Retina (tissue), 1 donor: ENCODE measurements around the gene INO80B.

Experiments
- DNase-seq: peaks from one replicate; pipeline ENCODE4 v3.0.0-alpha.2; 2016

INO80B gene

GRCh38 chr2:74454654-74455511 lies at the start of gene INO80B:
INO80B (plus strand) TSS chr2:74455087; CDS start chr2:74455117, 30 bp downstream.
- peak; percentile 99 for DNase-seq

GRCh38 chr2:74406035-74406434 lies 48.9 kb upstream of the INO80B start:
- DNase-seq: no peak

GRCh38 chr2:74407682-74408081 lies 47.2 kb upstream of the INO80B start:
- DNase-seq: no peak

- DNase-seq: no peak
These were observed 41.7 kb upstream of the INO80B start for GRCh38 chr2:74413001-74413698.

GRCh38 chr2:74414441-74414840 lies 40.4 kb upstream of the INO80B start:
- no peak for DNase-seq

- peak; percentile 89 for DNase-seq
These were observed 39.8 kb upstream of the INO80B start for GRCh38 chr2:74414881-74415761.

GRCh38 chr2:74415762-74416395 lies 39.0 kb upstream of the INO80B start:
- DNase-seq: no peak

- DNase-seq: no peak
These were observed 38.1 kb upstream of the INO80B start for GRCh38 chr2:74416778-74417177.

- no peak for DNase-seq
These were observed 37.7 kb upstream of the INO80B start for GRCh38 chr2:74417197-74417596.

- no peak for DNase-seq
These were observed 37.1 kb upstream of the INO80B start for GRCh38 chr2:74417763-74418162.

- no peak for DNase-seq
These were observed 36.6 kb upstream of the INO80B start for GRCh38 chr2:74418312-74418711.

GRCh38 chr2:74419345-74419744 lies 35.5 kb upstream of the INO80B start:
- DNase-seq: no peak

- DNase-seq: no peak
These were observed 34.9 kb upstream of the INO80B start for GRCh38 chr2:74420006-74420405.

- DNase-seq: peak; percentile 33
These were observed 34.3 kb upstream of the INO80B start for GRCh38 chr2:74420443-74421103.

- peak; percentile 98 for DNase-seq
These were observed 33.5 kb upstream of the INO80B start, which contains the start of the genes C2orf81 and WDR54 for GRCh38 chr2:74421221-74421870. C2orf81 (minus strand) TSS chr2:74421619; CDS start chr2:74421560, 59 bp downstream. WDR54 (plus strand) TSS chr2:74421730; CDS start chr2:74422154, 424 bp downstream.

- no peak for DNase-seq
These were observed 31.4 kb upstream of the INO80B start for GRCh38 chr2:74423231-74424095.

- DNase-seq: no peak
These were observed 30.5 kb upstream of the INO80B start for GRCh38 chr2:74424139-74424992.

- DNase-seq: no peak
These were observed 29.9 kb upstream of the INO80B start for GRCh38 chr2:74424995-74425406.

- DNase-seq: no peak
These were observed 29.4 kb upstream of the INO80B start for GRCh38 chr2:74425523-74425922.
